Measurements from ENCODE around the gene PALB2. TPM values are rescaled to one million over a fixed set of nuclear protein-coding genes. Genes with fewer than 3 reads are reported as not detected.

PALB2 gene
- total and polyA plus RNA-seq, 2 of the 13 experiments (the other 11 are each of a cell fraction or from before 2014, with no cell fraction given): 12.1 to 40.9 TPM

DNA sequence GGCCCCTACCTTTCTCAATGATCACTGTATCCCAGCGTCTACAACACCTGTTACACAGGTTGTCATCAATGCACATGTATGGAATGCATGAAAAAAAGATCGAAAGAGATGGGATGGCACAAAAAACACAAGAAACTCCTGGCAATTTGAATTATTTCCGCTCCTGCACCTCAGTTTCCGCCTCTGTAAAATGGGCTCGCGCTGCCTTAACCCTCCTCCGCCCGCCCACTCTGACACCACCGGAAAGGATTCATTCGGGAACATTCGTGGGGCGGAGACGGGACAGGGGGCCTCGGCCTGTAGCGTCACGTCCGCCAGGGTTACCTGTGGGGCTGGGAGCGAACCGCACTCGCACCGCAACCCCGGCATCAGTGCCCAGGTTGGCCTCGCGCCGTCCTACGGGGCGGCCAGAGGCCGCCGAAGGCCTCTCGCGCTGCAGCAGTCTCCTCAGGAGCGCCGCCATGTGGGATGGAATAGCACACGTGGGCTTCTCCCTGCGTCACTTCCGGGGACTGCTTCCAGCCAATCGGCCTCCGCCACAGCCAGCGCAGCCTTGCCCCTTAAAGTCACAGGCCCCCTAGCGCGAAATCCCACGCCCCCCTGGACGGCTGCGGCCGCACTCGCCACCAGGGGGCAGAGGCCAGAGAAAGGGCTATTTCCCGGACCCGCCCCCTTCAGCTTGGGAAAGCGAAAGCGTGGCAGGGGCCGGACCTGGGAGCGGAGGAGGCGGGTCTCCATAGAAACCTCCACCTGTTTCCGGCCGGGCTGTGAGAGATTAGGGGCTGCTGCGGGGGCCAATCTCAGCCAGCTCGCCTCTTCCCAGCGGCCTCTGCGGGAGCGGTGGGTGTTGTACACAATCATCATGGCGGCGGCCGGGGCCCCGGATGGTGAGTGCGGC is 84.0 kb downstream of the PALB2 start, which contains the start of the genes EARS2 and UBFD1 (continued):
- TF ChIP-seq, protein P1, sequence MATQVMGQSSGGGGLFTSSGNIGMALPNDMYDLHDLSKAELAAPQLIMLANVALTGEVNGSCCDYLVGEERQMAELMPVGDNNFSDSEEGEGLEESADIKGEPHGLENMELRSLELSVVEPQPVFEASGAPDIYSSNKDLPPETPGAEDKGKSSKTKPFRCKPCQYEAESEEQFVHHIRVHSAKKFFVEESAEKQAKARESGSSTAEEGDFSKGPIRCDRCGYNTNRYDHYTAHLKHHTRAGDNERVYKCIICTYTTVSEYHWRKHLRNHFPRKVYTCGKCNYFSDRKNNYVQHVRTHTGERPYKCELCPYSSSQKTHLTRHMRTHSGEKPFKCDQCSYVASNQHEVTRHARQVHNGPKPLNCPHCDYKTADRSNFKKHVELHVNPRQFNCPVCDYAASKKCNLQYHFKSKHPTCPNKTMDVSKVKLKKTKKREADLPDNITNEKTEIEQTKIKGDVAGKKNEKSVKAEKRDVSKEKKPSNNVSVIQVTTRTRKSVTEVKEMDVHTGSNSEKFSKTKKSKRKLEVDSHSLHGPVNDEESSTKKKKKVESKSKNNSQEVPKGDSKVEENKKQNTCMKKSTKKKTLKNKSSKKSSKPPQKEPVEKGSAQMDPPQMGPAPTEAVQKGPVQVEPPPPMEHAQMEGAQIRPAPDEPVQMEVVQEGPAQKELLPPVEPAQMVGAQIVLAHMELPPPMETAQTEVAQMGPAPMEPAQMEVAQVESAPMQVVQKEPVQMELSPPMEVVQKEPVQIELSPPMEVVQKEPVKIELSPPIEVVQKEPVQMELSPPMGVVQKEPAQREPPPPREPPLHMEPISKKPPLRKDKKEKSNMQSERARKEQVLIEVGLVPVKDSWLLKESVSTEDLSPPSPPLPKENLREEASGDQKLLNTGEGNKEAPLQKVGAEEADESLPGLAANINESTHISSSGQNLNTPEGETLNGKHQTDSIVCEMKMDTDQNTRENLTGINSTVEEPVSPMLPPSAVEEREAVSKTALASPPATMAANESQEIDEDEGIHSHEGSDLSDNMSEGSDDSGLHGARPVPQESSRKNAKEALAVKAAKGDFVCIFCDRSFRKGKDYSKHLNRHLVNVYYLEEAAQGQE (IDR thresholded peaks at IDR 0.05; ENCODE audit: borderline replicate concordance in 1 of 2, low read depth in 1 of 2, low read length in 2 of 2): peak in 1 of 2 experiments; percentile 63; a peak in 2 of 4 replicates
- TF ChIP-seq MTA1 (CRISPR knock-in tag; IDR thresholded peaks at IDR 0.05; ENCODE audit: borderline replicate concordance) (peak; percentile 11; the same call in 1 of the 2 replicates), RBM22 (optimal IDR thresholded peaks at IDR 0.05; ENCODE audit: low read length) (no peak), SOX13 (IDR thresholded peaks at IDR 0.05) (no peak), SOX13 (CRISPR knock-in tag; conservative IDR thresholded peaks at IDR 0.05 in 1 of 2, IDR thresholded peaks at IDR 0.05 in 1 of 2) (peak in 1 of 2 experiments; percentile 63; a peak in 2 of 4 replicates), HNF4G (IDR thresholded peaks at IDR 0.05; ENCODE audit: borderline replicate concordance, low read depth, low read length) (peak; percentile 38; the same call in 1 of the 2 replicates), HNF4G (CRISPR knock-in tag; IDR thresholded peaks at IDR 0.05; ENCODE audit: borderline replicate concordance, low read depth) (peak; percentile 24; the same call in 1 of the 2 replicates), DNMT3B (CRISPR knock-in tag; conservative IDR thresholded peaks at IDR 0.05) (no peak; the same call in 1 of the 2 replicates), ZNF562 (CRISPR knock-in tag; IDR thresholded peaks at IDR 0.05; ENCODE audit: borderline replicate concordance) (no peak), SMYD3 (CRISPR knock-in tag; IDR thresholded peaks at IDR 0.05) (peak; percentile 64), ZSCAN20 (CRISPR knock-in tag; IDR thresholded peaks at IDR 0.05; ENCODE audit: borderline replicate concordance) (peak; percentile 94; the same call in 1 of the 2 replicates), NFRKB (IDR thresholded peaks at IDR 0.05) (no peak), ZNF484 (CRISPR knock-in tag; IDR thresholded peaks at IDR 0.05; ENCODE audit: borderline replicate concordance, low read depth) (no peak), ZC3H13 (CRISPR knock-in tag; IDR thresholded peaks at IDR 0.05) (peak; percentile 84; the same call in 1 of the 2 replicates), ONECUT2 (CRISPR knock-in tag; IDR thresholded peaks at IDR 0.05) (peak; percentile 57; the same call in 1 of the 2 replicates)
- TF ChIP-seq, protein P2, sequence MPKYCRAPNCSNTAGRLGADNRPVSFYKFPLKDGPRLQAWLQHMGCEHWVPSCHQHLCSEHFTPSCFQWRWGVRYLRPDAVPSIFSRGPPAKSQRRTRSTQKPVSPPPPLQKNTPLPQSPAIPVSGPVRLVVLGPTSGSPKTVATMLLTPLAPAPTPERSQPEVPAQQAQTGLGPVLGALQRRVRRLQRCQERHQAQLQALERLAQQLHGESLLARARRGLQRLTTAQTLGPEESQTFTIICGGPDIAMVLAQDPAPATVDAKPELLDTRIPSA (CRISPR knock-in tag; IDR thresholded peaks at IDR 0.05; ENCODE audit: borderline replicate concordance): no peak
- TF ChIP-seq, protein P3, sequence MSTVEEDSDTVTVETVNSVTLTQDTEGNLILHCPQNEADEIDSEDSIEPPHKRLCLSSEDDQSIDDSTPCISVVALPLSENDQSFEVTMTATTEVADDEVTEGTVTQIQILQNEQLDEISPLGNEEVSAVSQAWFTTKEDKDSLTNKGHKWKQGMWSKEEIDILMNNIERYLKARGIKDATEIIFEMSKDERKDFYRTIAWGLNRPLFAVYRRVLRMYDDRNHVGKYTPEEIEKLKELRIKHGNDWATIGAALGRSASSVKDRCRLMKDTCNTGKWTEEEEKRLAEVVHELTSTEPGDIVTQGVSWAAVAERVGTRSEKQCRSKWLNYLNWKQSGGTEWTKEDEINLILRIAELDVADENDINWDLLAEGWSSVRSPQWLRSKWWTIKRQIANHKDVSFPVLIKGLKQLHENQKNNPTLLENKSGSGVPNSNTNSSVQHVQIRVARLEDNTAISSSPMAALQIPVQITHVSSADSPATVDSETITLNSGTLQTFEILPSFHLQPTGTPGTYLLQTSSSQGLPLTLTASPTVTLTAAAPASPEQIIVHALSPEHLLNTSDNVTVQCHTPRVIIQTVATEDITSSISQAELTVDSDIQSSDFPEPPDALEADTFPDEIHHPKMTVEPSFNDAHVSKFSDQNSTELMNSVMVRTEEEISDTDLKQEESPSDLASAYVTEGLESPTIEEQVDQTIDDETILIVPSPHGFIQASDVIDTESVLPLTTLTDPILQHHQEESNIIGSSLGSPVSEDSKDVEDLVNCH (CRISPR knock-in tag; IDR thresholded peaks at IDR 0.05): peak; percentile 55; the same call in 1 of the 2 replicates
- TF ChIP-seq, protein P4, sequence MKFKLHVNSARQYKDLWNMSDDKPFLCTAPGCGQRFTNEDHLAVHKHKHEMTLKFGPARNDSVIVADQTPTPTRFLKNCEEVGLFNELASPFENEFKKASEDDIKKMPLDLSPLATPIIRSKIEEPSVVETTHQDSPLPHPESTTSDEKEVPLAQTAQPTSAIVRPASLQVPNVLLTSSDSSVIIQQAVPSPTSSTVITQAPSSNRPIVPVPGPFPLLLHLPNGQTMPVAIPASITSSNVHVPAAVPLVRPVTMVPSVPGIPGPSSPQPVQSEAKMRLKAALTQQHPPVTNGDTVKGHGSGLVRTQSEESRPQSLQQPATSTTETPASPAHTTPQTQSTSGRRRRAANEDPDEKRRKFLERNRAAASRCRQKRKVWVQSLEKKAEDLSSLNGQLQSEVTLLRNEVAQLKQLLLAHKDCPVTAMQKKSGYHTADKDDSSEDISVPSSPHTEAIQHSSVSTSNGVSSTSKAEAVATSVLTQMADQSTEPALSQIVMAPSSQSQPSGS (CRISPR knock-in tag; IDR thresholded peaks at IDR 0.05): peak; percentile 92
- TF ChIP-seq, protein P5, sequence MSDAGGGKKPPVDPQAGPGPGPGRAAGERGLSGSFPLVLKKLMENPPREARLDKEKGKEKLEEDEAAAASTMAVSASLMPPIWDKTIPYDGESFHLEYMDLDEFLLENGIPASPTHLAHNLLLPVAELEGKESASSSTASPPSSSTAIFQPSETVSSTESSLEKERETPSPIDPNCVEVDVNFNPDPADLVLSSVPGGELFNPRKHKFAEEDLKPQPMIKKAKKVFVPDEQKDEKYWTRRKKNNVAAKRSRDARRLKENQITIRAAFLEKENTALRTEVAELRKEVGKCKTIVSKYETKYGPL (CRISPR knock-in tag; IDR thresholded peaks at IDR 0.05): peak; percentile 94

Data from HepG2 (cell line).